Inflammatory macrophage (primary cell): ENCODE data around the gene OR2T11.
"Not testable (repeated sequence)": the region's sequence is repeated elsewhere in the genome, so short reads cannot be mapped to it uniquely, and the experiment has no call there.

Source experiments
- DNase-seq, 2 donors: peaks; one replicate each; pipeline ENCODE4 v3.0.0-alpha.2; 2020 to 2022

The OR2T11 gene

DNA sequence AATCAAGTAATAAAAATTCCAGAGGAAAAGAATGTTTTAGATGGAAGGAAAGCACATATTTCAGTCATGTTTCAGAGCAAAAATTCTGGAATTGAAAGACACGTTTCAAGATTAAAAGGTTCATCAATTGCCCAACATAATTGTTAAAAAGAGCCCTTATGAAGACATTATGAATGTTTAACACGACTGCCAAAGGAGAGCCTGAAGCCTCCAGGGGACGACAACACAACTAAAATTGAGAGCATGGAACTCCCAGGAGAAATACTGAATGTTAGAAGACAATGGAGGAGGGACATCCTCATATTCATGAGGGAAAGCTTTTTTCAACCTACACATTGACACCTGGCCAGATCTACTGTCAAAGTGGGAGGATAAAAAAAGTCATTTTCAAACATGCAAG lies 16.0 kb downstream of the OR2T11 start:
- peak; percentile 67 to 69 for DNase-seq

DNA sequence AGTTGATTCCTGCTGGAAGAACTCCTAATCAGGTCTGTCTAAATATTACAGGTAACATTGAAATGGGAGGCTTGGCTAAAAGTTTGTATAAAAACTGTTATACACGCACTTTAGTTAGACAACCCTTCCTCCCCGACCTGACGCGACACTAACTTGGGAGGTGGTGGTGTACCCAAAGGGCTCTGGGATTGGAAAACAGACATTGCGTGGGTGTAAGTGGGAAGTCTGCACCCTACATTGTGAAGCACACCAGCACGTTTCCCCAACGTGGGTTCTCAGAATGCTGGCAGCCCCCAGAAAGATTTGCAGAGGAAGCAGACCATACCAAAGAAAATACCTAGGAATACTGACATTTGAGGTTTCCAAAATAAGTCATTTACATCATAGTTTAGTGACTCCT lies 16.8 kb downstream of the OR2T11 start:
- no peak for DNase-seq

DNA sequence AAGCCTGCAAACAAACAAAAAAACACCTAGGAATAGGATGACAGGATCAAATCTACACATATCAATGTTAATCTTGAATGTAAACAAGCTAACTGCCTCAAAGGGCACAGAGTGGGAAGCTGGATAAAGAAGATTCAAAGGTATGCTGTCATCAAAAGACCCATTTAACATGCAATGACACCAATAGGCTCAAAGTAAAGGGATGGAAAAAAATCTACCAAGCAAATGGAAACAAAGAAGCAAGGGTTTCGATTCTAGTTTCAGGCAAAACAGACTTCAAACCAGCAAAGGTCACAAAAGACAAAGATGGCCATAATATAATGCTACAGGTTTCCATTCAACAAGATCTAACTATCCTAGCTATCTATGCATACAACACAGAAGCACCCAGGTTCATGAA lies 21.1 kb downstream of the OR2T11 start:
- DNase-seq, result no peak

DNA sequence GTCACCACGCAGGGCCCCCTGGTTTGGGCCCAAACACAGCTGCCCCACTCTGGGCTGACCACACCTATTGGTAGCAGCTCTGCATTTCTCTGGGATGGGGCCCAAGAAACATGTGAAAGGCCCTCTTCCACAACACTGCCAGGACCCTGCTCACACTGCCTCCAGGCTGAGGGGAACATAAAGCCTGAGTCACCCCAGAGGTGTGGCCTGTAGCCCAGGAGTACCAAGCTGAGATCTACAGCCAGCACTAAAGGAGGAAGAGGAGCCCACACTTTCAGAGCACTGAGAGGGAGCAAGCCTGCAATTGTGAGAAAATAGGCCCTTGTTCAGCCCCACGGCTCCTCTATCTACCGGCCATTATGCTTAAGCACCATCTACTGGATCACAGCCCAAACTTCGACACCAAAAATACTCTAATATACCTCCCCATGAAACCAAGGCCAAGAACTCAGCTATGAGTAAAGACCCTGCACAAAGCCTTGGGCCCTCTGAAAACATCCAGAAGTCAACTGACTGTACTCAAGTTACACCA lies 22.9 kb downstream of the OR2T11 start:
- peak; percentile 12 to 63 for DNase-seq

- no peak for DNase-seq
Observed at GRCh38 chr1:248610301-248610700, 24.6 kb downstream of the OR2T11 start.

GRCh38 chr1:248599396-248599795 lies 35.5 kb downstream of the OR2T11 start:
- no peak for DNase-seq

- DNase-seq, result no peak
Observed at GRCh38 chr1:248597589-248597988, 37.3 kb downstream of the OR2T11 start, which contains the start of gene OR2T10. Gene OR2T10 (minus strand): TSS chr1:248597700. CDS start chr1:248593768, 3,932 bp downstream.

DNA sequence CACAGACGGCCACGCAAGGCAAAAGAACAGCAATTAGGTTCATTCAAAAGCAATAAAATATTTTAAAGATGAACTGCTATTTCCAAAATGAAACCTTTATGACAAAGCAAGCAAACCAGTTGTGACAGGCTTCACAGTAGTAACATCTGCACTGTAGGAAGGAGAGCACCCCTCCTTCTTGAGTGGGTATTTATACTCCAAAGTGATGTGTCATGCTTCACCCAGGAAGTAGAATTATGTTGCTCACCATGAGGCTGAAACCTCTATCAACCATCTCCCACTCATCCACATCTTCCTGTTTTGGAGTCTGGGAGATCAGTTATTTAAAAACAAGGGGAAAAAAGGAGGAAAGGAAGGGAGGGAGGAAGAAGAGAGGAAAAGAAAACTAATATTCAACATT lies 38.3 kb downstream of the OR2T11 start:
- peak; percentile 74 to 83 for DNase-seq

DNA sequence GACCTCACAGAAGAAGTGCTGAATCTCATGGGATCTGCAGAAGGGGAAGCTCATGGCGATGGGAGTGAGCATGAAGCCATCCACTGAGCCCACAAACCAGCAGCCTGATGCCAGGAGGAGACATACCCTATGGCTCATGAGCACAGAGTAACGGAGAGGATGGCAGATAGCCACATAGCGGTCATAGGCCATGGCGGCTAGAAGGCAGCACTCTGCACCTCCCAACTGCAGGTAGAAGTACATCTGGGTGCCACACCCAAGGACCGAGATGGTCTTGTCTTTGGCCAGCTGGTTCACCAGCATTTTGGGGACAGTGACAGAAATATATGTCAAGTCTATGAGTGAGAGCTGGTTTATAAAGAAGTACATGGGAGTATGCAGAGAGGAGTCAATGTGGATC lies 41.7 kb downstream of the OR2T11 start:
- no peak for DNase-seq

DNA sequence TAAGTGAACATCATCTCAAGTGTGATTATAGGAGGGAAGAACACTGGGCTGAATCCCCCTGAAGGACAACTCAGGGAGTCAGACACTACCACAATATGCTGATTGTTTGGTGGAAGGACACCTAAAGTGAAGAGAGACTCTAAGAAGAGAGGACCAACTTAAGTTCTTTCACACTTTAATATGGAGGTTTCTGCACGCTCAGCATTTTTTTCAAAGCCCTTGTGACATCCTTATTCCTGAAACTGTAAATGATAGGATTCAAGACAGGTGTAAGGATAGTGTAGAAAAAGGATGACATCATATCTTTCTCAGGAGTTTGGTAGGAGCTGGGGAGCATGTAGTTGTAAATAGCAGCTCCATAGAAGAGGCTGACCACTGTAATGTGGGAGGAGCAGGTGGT lies 42.2 kb downstream of the OR2T11 start:
- DNase-seq, result no peak

DNA sequence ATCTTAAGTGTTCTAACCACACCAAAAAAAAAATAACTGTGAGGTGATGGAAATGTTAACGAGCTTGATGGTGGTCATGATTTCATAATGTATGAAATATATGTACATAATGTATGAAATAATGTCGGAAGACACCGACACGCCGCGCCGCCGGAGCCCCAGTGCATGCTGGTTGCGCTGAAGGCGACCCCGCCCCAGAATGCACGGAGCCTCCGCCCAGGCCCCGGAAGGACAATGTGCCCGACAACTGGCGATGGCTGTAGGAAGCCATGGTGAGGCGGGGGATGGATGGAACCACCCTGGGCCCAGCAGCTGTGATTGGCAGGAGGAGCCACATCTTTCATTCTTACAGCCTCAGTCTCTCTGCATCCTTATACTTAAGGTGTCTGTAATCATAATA lies 44.8 kb downstream of the OR2T11 start:
- DNase-seq, result no peak

DNA sequence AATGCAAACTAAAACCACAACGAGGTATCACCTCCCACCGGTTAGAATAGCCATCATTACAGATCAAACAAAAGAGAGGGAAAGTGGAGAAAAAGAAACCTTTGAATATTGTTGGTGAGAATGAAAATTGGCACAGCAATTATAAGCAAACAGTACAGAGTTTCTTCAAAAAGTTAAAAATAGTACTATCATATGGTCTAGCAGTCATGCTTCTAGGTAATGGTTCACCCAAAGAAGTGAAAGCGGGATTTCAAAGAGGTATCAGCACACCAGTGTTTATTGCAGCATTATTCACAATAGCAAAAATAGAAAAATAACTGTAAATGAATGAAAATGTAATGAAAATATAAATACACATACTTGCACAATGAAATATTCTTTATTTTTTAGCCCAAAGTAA lies 45.6 kb downstream of the OR2T11 start:
- DNase-seq, result no peak

GRCh38 chr1:248585266-248585665 lies 49.6 kb downstream of the OR2T11 start:
- no peak for DNase-seq

GRCh38 chr1:248576260-248576980 lies 58.5 kb downstream of the OR2T11 start:
- peak in 1 of 2 donors; percentile 69 for DNase-seq

GRCh38 chr1:248574657-248575056 lies 60.2 kb downstream of the OR2T11 start, which contains the start of gene OR2T34:
Gene OR2T34 (minus strand): TSS chr1:248574757. CDS start chr1:248574757, 0 bp downstream.
- DNase-seq, result not testable (repeated sequence)

- DNase-seq, result not testable (repeated sequence)
Observed at GRCh38 chr1:248573856-248574255, 61.0 kb downstream of the OR2T11 start.
